ENCODE data around the gene THAP7. TPM values are rescaled to one million over a fixed set of nuclear protein-coding genes. Genes with fewer than 3 reads are reported as not detected.
A peak's percentile ranks its signal among the peaks of the same experiment; 100 is the strongest.
"Not testable (repeated sequence)": the region's sequence is repeated elsewhere in the genome, so short reads cannot be mapped to it uniquely, and the experiment has no call there.

THAP7 gene, protein sequence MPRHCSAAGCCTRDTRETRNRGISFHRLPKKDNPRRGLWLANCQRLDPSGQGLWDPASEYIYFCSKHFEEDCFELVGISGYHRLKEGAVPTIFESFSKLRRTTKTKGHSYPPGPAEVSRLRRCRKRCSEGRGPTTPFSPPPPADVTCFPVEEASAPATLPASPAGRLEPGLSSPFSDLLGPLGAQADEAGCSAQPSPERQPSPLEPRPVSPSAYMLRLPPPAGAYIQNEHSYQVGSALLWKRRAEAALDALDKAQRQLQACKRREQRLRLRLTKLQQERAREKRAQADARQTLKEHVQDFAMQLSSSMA
- polyA plus RNA-seq (2013, experiment 1 of 2; ENCODE audit: insufficient read length), result 17.8 TPM
- 17.4 TPM for polyA plus RNA-seq (2013, experiment 2 of 2; ENCODE audit: insufficient read length)

DNA sequence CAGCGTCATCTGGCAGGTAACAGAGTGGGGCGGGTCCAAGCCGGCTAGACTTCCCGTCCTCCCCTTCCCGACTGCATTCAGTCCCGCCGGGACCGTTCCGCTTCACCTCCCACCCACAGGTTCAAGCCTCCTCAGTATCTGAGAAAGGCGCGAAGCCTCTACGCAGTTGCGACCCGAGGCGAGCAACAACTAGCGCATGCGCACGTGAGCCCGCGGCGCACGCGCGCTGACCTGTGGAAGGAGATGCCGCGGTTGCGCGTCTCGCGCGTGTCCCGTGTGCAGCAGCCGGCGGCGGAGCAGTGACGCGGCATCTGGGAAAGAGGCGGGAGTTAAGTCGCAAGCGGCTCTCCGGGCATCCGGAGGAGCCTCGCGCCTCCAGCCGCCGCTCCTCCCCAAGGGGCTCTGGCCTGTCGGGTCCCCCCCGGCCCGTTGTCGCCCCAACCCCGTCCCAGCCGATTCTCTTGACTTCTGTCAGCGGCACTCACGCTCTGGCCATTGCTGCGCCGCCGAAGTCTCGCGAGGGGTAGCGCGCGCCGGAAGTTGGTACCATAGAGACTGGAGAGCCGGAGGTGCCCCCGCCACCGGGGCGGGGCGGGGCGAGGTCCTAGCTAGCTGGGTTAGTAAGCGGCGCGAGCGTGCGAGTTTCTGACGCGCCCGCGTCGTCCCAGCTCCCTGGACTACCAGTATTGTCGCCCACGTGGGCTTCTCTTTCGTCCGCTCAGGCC, at the start of gene THAP7:
Gene THAP7, minus strand, starts transcription at position 518 of the 725 bp plus-strand sequence. Its CDS starts 207 bp downstream, at position 311.
- peak; percentile 95 for DNase-seq

DNA sequence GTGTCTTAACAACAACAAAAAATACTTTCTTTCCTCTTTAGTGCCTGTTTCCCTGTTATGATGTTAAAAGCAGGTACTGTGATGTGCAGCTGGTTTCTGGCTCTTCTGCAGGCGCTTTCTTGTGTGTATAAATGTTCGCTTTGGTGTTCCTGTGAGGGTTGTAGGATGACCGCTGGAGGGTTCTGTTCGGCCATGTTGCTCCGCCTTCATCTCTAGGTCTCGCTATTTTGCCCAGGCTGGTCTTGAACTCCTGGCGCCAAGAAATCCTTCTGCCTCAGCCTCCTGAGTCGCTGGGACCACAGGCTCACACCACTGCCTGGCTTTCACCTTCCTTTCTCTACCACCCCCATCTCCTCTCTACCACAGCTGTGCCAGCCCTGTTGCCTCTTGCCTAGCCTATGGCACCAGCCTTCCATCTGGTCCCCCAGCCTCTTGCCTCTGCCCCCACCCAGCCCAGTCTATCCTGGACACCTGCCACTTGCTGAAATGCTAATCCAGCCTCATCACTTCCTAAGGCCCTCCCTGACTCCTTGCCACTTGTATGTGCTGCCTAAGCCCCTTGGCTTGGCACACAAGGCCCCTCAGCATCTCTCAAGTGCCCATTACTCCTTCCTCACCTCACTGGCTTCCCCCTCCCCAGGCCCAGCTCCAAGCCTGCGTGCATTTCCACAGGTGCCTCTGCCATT, 49.4 kb upstream of the THAP7 start:
- no peak for DNase-seq

DNA sequence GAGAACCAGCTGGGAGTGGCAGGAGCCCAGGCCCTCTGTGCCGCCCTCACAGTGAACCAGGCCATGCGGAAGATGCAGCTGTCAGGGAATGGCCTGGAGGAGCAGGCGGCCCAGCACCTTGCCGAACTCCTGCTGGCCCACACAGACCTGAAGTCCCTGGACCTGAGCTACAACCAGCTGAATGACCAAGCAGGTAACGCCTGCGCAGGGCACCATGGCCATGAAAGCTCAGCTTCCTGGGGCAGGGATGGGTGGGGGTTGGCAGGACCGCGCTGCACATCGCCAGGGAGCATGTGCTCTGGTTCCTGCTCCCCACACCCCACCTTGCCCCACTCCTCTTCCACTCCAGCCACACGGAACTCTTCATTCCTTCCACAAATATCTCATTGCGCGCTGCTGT, 47.0 kb upstream of the THAP7 start:
- DNase-seq, result not testable (repeated sequence)

DNA sequence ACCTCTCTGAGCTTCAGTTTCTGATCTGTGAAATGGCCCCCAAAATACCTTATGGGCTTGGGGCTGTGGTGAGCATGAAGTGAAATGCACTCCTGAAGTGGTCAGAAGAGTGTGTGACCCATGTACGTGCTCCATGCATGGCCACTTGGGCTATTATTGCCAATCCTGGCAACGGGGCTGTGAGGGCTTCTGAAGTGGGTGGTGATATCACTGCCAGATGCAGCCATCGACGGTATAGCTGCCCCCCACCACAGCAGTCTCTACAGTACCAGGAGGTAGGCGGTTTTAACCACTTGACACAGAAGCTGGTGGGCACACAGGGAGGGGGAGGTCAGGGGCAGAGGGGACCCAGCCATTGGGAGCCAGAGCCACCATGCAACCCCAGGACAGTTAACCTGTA, 46.5 kb upstream of the THAP7 start:
- not testable (repeated sequence) for DNase-seq

DNA sequence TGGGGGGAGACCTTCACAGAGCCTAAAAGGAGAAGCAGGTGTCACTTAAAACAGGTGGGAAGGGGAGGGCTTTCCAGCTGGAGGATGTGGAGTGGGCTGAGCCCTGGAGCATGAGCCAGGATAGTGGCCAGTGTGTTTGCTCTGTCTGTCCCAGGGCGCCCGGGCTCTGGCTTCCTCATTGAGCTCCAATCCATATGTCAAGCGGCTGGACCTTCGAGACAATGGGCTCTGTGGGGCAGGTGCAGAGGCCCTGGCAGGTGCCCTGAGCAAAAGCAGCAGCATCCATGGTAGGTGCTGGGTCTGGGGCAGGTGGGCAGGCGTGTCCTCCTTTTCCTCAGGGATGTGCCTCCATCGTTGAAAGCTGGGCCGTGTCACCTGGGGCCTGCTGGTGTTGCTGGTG, 45.8 kb upstream of the THAP7 start:
- DNase-seq, result no peak

DNA sequence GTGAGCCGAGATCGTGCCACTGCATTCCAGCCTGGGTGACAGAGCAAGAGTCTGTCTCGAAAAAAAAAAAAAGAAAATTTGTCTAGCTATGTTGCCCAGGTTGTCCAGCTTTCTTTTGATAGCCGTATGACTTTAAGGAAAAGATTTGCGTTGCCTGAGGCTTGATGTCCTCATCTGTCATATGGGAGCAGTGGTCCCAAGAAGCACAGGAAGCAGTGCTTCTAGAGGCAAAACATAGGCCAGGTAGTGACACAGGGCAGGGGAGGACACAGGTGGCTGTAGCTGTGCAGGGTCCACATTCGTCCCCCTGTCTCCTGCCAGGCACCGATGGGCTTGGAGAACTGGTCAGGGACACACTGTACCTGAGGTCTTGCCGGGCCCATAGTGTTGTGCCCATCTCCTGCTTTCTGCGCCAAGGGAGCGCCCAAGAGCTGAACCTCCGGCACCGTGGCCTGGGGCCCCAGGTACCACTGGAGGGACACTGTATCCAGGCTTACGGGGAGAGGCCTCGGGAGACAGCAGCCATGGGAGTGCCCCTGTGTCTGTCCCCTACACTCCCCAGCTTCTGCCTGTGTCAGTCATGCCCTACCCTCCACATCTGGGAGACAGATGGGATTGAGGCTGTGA, 45.2 kb upstream of the THAP7 start:
- DNase-seq, result no peak

DNA sequence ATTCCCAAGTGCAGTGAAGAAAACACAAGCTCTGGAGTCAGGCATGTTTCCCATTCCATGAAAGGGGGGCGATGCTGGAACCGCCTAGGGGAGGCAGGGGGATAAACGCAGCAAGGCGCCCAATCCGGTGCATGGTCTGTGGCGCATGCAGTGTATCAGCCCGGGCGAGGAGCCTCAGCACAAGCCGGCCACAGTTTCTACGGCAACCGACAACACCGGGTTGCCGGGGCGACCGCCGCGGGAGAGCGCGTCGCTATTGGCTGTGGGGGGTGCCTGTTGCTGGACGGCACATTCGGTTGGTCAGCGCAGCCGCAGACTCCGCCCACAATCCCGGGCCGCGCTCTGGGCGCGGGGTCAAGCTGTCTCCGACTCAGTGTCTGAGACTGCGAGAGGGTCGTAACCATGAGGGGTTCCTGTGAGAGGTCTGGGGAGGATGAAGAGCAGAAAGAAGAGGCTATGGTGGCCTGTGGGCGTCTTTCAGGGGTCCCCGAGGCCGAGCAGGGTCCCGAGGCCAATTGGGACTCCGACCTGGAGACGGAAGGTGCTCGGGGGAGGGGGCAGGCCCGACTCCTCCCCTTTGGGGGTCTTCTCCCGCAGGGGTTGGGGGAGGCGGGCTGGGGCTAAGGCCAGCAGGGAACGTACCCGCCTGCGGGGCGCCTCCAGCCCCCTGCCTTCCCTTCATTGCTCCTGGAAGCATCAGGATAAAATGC, 43.8 kb upstream of the THAP7 start, which contains the start of gene LRRC74B:
Gene LRRC74B, plus strand, starts transcription at position 362 of the 710 bp plus-strand sequence. Its CDS starts 41 bp downstream, at position 403.
- peak; percentile 93 for DNase-seq

DNA sequence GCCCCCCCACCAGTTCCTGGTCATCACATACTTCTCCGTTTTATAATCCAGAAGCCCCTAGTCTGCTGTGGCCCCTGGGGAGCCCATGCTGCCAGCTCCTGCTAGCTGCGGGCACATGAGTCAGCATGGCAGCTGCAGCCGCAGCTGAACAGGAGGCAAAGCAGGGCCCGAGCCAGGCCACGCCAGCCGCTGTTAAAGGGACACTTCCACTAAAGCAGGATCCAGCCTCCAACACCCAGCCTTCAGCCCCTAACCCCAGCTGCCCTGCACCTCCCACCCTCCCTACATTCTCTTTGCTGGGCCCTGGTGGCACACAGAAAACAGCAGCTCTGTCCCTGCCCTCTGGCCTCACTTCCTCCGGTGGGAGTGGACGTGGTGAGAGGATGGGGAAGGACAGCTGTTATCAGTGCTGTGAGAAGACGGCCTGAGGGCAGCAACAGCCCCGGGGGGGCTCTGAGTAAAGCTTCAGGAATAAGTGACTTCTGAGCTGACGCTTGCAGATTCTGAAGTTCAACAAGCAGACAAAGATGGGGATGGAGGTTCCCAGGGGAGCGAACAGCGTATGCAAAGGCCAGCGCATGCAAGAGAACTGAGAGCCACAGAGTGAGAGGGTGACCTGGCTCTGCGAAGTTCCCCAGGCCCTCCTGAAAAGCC, 43.1 kb upstream of the THAP7 start:
- DNase-seq, result peak; percentile 94

DNA sequence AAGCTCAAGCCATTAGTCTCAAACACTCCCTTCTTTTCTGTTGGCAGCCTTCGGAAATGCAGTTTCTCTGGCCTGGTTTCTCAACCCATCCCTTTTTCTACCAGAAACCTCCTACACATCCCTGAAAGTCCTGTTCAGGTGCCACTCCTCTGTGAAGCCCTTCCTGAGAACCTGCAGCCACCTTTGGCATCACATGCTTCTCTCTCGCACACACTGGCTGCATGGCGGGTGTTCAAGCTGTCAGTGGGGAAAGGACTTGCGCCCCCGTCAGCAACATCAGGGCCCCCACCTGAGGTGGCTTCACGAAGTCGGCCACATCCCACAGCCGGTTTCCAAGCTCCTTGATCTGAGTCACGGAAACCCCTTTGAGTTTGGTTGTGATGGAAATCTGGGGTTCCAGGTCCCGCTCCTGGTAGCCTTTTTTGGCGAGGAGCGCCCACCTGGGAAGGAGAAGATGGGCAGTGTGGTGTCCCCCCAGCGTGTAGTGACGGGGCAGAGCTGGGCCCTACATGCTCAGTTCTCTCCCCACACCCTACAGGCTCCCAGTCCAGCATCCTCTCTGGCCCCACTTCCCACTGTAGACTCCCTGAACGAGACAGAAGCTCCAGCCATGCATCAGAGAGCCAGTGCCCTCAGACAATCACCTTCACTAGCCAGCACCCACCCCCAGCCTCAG, 42.1 kb upstream of the THAP7 start:
- DNase-seq, result no peak

DNA sequence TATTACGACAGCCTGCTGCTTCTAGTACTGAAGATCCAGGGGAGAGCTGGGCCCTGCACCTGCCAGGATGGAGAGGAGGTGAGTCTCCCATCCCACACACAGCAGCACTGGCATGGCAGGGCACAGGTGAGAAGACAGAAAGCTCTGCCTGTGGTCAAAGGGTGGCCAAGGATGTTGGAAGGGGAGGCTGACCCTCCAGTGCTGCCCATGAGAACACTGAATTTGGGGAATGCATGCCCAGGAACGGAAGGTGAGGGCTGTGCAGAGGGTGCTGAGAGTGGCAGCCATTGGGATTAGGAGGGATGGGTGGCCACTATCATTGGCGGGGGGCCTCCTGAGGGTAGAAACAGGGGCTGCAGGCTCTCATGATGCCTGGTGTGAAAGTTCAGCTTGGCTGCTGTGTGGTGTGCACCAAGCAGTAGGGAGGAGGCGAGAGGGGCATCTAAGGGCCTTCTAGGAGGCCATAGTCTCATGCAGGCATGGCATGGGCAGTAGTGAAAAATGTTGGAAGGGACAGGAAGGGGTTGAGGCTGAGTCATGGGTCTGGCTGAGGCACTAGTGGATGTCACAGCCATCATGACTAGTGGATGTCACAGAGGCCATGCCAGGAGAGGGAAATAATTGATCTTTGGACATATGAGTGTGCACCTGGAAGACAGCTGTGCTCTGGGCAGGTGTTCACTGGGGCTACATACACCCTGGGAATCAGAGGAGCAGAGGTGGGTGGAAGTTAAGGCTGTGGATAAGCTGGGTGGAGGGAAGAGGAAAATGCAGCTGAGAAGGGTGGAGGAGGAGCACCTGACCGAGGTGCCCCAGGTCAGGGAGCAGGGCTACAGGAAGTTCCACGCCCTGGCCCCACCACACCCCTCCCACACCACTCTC, 41.3 kb upstream of the THAP7 start:
- DNase-seq, result no peak

DNA sequence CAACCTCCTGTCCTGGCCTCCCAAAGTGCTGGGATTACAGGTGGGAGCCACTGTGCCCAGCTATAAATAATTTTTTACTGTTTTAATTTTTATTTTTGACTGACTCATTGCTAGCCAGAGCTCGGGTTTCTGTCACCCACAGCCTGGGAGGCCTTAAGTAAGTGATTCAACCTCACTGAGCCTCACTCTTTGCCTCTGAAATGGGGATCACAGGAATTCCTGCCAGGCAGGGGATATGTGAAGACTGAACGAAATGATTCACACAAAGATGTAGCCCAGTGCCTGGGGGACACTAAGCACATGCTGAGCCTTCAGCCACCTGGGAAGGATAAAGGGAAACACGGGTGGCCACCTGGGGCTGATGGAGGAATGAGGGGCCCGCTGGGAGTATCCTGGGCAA, 40.0 kb upstream of the THAP7 start:
- DNase-seq, result peak; percentile 86

DNA sequence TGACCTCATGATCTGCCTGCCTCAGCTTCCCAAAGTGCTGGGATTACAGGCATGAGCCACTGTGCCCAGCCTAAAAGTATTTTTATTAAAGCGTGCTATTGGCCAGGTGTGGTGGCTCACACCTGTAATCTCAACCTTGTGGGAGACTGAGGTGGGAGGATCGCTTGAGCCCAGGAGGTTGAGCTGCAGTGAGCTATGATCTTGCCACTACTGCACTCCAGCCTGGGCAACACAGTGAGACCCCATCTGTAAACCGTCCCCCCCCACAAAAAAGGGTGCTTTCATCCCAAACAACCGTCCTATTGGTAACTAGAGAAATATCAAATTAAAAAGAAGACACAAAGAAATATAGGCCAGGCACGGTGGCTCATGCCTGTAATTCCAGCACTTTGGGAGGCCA, 37.2 kb upstream of the THAP7 start:
- DNase-seq, result not testable (repeated sequence)

DNA sequence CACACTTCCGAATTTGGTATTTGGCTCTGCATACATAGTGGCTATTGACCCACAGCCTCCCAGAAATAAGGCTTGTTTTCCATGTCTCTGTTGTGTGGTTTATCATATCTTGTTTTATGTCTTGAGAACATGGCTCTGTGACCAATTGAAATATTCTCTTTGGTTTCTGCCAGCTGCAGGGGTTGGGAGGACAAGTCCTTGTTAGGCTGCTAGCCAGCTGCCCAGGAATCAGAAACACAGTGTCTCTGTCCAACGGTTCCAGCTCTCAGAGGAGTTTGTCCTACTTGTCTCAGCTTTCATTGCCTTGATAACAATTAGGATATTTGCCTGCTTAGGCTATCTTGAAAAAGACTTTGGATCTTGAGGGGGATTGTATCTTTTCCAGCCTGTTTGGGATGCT, 36.5 kb upstream of the THAP7 start:
- DNase-seq, result peak; percentile 36

DNA sequence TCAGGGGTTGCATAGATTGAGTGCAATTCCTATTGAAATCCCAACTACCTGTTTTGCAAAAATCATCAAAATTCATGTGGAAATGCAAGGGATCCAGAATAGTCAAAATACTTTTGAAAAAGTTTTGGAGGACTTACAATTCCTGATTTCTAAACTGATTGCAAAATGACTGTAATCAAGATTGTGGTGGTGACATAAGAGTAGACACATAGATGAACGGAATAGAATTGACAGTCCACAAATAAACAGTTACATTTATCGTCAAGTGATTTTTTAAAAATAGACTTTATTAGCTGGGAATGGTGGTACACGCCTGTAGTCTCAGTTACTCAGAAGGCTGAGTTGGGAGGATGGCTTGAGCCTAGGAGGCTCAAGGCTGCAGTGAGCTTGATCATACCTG, 33.1 kb upstream of the THAP7 start:
- no peak for DNase-seq

DNA sequence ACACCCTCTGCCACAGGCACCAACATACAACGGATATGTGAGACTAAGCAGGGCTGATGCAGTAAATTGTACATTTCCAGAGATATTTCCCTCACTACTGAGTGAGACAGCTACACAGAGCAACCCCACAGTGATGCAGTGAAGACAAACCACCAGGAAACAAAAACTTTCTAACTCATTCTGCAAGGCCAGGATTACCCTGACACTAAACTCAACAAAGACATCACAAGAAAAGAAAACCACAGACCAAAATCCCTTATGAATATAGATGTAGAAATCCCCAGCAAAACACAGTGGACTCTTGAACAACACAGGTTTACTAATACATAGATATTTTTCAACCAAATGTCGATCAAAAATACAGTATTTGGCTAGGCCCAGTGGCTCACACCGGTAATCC, 32.0 kb upstream of the THAP7 start:
- DNase-seq, result no peak

DNA sequence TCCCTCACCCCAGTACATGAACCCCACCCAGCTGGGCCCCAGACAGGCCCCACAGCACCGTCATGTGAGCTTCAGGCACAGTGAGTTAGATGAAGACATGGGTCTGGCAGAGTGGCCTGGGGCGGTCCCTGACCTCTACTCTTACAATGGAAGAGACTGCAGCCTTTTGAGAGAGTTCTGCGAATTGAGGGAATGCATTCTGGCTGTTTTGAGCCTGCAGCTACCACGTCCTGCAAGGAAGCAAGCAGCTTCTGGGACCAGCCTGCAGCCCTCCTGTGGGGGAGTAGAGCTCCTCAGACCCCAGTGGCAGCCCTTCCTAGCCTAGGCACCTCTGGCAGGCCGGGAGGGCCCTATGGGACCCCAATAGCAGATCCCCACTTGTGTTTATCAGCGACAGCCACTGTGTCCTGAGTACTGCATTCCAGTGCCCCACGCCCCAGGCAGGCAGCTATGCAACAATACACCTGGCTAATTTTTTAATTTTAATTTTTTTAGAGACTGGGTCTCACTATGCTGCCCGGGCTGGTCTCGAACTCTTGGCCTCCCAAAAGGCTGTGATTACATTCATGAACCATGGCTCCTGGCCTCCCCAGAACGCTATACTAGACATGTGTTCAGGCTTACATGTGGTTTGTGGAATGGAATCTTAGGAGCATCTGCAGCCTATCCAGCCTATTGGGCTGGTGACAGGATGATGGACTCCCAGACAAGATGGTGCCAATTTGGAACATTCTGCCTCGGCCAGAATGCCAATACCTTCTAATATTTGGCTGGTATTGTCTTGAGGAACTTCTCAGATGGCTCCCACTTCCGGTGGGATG, 31.2 kb upstream of the THAP7 start:
- DNase-seq, result no peak

DNA sequence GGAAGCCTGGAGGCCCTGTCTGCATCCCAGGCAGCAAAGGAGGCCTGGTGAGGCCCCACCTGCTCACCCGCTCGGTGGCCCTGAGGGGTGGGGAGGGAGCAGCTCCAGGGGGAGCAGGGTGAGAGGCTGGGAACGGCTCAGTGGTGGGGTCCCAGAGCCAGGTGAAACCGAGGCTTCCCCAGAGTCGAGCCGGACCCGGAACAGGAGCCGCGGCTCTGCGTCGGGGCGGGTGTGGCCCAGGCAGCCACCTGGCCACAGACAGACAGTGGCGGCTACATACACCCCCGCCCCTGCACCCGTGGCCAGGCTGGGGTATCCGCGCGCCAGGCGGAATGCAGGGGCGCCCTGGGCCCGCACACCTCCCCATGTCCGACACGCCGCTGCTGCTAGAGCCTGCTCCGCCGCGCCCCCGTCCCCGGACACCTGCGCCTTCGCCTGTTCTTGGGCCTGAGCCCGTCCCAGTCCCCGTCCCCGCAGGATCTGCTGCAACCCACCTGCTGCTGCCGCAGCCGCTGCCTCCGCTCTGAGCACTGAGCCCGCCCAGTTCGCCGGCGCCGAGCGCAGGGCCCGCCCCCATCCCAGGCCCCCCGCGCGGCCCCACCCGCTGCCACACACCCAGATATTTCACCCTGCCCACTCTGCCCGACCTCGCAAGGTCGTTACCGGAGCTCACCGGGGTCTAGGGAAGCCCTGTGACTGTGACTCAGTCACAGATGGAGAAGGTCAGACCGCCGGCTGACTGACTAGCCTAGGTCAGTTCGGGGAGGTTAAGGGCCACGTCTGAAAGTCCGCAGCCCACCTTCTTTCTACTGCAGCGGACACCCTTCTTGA, 30.3 kb upstream of the THAP7 start, which contains the start of gene SLC7A4:
Gene SLC7A4, minus strand, starts transcription at position 525 of the 831 bp plus-strand sequence. CDS start 749 bp downstream, outside the sequence.
- DNase-seq, result no peak

DNA sequence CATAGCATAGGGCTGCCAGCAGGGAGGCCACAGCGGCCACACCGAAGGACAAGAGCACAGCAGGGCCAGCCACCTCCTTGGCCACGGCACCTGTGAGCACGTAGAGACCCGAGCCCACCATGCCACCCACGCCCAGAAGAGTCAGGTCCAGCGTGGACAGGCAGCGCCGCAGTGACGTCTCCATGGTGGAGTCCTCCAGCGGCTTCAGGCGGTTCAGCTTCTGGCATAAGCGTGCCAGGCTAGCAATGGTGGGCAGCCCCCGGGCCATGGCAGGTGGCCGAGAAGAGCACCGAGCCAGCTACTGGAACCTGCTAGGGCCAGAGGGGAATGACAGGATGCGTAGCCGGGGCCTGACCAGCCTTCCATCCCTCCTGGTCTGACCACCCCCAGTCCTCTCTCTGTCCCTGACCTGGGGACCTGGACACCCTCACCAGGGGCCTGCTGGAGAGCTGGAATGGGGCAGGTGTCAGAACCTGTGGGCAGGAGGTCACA, 29.7 kb upstream of the THAP7 start:
- no peak for DNase-seq
